ENCODE measurements around the gene SLC38A10. TPM values are rescaled to one million over a fixed set of nuclear protein-coding genes. Genes with fewer than 3 reads are reported as not detected.

SLC38A10 gene
- total RNA-seq, 1 donor from 2014 or later: 261 TPM

DNA sequence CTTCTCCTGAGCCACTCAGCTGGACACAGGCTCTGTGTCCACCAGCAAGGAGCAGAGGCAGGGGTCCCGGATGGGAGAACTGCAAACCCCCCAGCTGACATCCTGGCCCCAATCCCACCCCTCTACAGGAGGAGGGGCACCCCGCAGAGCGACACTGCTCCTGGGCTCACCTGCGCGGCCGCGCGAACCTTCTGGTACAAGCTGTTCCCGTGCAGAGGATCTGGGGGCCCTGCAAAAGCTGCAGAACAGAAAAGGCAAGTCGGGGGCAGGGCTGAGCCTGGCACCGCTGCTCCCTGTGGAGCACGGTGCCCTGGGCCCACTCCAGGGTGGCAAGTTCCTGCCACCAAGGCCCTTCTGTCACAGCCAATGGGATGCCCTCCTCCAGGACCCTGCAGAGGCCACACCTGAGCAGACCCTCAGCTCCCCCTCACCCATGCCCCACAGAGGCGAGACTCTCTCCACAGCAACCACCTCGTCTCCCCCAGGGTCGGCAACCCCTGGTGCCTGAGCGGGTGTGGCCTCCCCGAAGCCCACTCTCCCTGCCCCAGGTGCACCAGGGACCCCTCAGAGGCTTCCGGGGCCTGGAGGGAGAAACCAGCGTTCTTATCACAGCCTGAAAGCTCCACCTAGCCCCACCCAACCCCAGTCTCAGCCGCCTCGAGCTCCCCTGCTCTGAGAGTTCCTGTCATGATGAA, 61.1 kb downstream of the SLC38A10 start:
- peaks cover 39 to 46% of the 10 kb centered on the region in 2 donors for H3K36me3 ChIP-seq

DNA sequence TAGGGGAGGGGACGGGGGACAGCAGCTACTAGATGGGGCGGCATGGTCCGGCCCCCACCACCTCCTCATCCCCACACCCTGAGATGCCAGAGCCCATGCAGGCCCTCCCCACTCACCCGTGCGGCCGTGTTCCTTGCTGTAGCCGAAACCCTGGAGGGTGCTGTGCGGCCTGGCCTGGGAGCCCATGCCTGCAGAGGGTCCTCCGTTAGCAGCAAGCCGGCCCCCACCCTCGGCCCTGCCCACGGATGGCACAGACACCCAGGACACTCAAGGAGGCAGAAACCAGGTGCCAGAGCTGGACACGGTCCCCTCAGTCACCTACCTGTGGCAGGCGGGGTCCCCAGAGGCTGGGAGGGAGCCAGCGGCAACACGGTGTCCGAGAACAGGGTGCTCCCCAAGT, 61.8 kb downstream of the SLC38A10 start:
- H3K4me3 ChIP-seq: no peak overlapping the region
- H3K4me1 ChIP-seq: peaks cover 0 to 14% of the 10 kb centered on the region in 2 donors
- DNase-seq (ENCODE audit: low spot score in 2 of 2): no peak
- no peaks in the 10 kb centered on the region for H3K27me3 ChIP-seq
- intact Hi-C loops (cut with DNase I): no loop called here
- H3K9me3 ChIP-seq: no peaks in the 10 kb centered on the region
- H3K36me3 ChIP-seq: peaks cover 39 to 49% of the 10 kb centered on the region in 2 donors
- no peak overlapping the region for H3K27ac ChIP-seq
- TF ChIP-seq, protein P1, sequence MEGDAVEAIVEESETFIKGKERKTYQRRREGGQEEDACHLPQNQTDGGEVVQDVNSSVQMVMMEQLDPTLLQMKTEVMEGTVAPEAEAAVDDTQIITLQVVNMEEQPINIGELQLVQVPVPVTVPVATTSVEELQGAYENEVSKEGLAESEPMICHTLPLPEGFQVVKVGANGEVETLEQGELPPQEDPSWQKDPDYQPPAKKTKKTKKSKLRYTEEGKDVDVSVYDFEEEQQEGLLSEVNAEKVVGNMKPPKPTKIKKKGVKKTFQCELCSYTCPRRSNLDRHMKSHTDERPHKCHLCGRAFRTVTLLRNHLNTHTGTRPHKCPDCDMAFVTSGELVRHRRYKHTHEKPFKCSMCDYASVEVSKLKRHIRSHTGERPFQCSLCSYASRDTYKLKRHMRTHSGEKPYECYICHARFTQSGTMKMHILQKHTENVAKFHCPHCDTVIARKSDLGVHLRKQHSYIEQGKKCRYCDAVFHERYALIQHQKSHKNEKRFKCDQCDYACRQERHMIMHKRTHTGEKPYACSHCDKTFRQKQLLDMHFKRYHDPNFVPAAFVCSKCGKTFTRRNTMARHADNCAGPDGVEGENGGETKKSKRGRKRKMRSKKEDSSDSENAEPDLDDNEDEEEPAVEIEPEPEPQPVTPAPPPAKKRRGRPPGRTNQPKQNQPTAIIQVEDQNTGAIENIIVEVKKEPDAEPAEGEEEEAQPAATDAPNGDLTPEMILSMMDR (IDR thresholded peaks at IDR 0.05): no peak

More for the DNA sequence above, 61.1 kb downstream of the SLC38A10 start:
- Histone ChIP-seq H3K27me3 (no peaks in the 10 kb centered on the region), H3K9me3 (no peaks in the 10 kb centered on the region), H3K4me1 (peaks cover 0 to 14% of the 10 kb centered on the region in 2 donors), H3K27ac (no peak overlapping the region), H3K4me3 (no peak overlapping the region)
- DNase-seq (ENCODE audit: low spot score in 2 of 2): no peak
- intact Hi-C loops (cut with DNase I): no loop called here
- TF ChIP-seq, protein P1 (IDR thresholded peaks at IDR 0.05): no peak

DNA sequence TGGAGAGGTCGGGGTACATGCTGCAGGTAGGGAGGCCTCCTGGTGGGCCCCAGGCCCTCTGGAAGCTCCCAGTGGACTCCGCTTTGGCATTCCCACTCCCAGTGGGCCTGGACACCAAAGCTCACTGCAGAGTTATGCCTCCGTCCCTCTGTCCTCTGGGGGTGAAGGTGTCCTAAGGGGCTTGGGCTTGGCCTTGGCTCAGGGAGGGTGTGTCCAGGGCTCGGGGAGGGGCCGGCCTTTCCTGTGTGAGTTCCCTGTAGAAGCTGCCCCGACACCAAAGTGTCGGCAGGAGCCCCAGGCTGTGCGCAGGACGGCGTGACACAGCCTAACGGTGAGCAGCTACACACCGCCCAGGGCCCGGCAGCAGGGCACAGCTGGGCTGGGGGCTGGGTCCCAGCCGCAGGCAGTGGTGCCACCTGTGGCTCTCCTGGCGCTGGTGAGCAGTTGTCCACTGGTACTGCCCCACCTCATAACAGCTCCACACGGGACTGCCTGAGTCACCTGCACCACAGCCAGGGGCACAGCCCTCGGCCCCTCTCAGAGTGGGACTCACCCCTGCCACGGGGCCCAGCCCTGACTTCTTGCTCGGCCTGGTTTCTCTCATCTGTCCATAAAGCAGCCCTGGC, 62.4 kb downstream of the SLC38A10 start:
- Histone ChIP-seq H3K27ac (no peak overlapping the region), H3K36me3 (peaks cover 39 to 49% of the 10 kb centered on the region in 2 donors), H3K9me3 (no peaks in the 10 kb centered on the region), H3K4me3 (no peak overlapping the region), H3K27me3 (no peaks in the 10 kb centered on the region), H3K4me1 (peaks cover 0 to 11% of the 10 kb centered on the region in 2 donors)
- TF ChIP-seq, protein P1 (IDR thresholded peaks at IDR 0.05): no peak
- intact Hi-C loops (cut with DNase I): no loop called here
- no peak for DNase-seq (ENCODE audit: low spot score in 2 of 2)

DNA sequence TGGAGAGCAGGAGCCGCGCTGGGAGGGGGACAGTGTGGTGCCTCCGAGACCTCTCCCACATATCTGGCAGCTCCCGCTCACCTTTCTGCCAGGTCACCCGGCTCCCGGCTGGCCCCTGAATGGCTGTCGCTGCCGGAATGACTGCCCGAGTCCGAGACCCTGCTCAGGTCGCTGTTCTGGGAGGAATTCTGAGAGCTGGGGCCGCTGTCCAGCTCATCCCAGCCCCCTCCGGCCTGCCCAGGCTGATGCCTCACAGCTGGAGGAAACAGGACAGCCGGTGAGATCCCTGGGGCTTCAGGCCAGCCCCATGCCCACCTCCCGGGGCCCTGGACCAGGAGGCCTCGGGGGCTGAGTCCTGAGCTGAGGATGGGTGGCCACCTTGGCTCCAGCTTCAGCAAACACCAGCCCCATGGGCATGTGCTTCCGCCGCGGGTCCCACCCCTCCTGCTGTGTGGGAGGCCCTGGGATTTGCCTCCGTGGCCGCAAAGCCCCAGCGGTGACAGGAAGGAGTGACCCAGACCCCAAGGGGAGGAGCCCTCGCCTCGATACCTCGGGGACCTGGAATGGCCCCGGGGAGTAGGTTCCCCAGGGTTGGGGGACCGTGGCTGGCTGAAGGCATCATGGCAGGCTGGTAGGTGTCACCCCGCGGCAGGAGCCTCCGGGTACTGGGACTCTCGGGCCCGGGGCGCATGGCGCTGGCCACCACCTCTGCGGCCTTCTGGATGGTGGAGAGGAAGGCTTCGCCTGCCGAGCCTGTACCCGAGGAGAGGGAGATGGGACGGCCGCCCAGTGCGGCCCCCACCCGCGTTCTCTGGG, 63.1 kb downstream of the SLC38A10 start:
- Histone ChIP-seq H3K36me3 (peaks cover 39 to 49% of the 10 kb centered on the region in 2 donors), H3K27me3 (no peaks in the 10 kb centered on the region), H3K27ac (no peak overlapping the region), H3K9me3 (no peaks in the 10 kb centered on the region), H3K4me3 (no peak overlapping the region), H3K4me1 (peaks cover 0 to 5% of the 10 kb centered on the region in 2 donors)
- intact Hi-C loops (cut with DNase I): no loop called here
- DNase-seq (ENCODE audit: low spot score in 2 of 2): no peak
- TF ChIP-seq, protein P1 (IDR thresholded peaks at IDR 0.05): no peak

DNA sequence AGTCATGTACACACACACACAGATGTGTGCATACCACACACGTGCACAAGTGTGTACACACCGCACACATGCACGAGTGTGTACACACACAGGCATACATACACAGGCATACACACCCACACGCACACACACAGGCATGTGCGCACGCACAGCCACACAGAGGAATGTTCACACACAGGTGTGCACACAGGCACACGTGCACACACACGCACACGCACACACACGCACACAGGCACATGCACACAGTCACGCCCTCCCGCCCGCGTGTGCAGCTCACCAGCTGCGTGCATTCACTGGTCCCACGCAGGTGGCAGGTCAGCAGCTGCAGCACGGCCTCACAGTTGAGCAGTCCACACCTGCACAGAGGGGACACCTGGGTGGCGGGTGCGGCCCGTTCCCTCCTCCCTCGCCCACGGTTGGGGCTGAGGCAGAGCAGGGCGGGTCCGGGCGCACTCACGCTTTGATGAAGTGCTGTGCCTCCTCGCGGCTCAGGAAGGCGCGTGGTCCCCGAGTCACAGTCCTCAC, 63.9 kb downstream of the SLC38A10 start:
- H3K27ac ChIP-seq: no peak overlapping the region
- DNase-seq (ENCODE audit: low spot score in 2 of 2): no peak
- H3K27me3 ChIP-seq: no peaks in the 10 kb centered on the region
- H3K9me3 ChIP-seq: no peaks in the 10 kb centered on the region
- H3K36me3 ChIP-seq: peaks cover 39 to 49% of the 10 kb centered on the region in 2 donors
- intact Hi-C loops (cut with DNase I): no loop called here
- no peak overlapping the region for H3K4me3 ChIP-seq
- H3K4me1 ChIP-seq: no peaks in the 10 kb centered on the region
- TF ChIP-seq, protein P1 (IDR thresholded peaks at IDR 0.05): no peak

Data from ascending aorta (tissue), 2 donors.